NCI-H2171 treated with DMSO at 0.1 percent for 48 hours (cell line): Measurements from ENCODE around the gene P3H4.
A peak's percentile ranks its signal among the peaks of the same experiment; 100 is the strongest.
"Not testable (repeated sequence)": the region's sequence is repeated elsewhere in the genome, so short reads cannot be mapped to it uniquely, and the experiment has no call there.

Source experiments
- DNase-seq: peaks from one replicate; lab custom pipeline; 2025; lab: John Stamatoyannopoulos, UW

Gene P3H4, protein sequence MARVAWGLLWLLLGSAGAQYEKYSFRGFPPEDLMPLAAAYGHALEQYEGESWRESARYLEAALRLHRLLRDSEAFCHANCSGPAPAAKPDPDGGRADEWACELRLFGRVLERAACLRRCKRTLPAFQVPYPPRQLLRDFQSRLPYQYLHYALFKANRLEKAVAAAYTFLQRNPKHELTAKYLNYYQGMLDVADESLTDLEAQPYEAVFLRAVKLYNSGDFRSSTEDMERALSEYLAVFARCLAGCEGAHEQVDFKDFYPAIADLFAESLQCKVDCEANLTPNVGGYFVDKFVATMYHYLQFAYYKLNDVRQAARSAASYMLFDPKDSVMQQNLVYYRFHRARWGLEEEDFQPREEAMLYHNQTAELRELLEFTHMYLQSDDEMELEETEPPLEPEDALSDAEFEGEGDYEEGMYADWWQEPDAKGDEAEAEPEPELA

GRCh38 chr17:41811549-41812380 lies at the start of gene P3H4:
Gene P3H4, minus strand, starts transcription at chr17:41811949. Its CDS starts 34 bp downstream, at chr17:41811915.
- peak; percentile 74 for DNase-seq

- peak; percentile 12 for DNase-seq
Measured at GRCh38 chr17:41860254-41860931, 48.6 kb upstream of the P3H4 start.

GRCh38 chr17:41851382-41851781 lies 39.6 kb upstream of the P3H4 start:
- not testable (repeated sequence) for DNase-seq

DNA sequence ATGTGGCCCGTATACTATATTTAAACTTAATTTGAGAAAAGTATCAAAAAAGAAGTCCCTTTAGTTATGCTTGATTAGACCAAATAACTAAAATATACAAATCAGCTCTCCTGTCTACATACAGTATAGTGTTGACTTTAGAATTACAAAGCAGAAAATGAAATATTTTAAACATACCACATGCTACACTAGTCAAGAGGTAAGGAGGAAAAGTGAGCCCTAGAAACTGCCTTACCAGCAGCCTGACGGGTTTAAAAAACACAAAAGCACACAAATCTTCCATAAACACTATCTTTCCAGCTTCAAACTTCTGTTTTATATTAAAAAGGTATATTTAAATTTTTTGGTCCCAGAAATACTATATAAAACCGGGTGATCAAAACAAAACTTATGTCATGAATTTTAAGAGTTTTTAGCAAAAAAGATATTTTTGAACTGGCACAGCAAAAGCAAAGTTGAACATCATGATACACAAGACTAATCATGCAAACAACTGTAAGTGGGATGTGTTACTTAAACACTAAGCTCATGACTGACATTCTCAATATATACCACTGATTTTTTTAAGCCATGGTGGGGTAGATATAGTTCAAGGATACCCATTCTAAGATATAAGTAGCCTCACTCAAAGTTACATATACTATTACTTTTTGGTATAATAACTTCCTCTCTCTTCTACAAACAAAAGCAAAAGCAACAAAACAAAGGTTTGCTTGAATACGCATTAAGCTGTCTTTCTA lies 37.7 kb upstream of the P3H4 start:
- no peak for DNase-seq

GRCh38 chr17:41848788-41849187 lies 37.0 kb upstream of the P3H4 start:
- DNase-seq: no peak

DNA sequence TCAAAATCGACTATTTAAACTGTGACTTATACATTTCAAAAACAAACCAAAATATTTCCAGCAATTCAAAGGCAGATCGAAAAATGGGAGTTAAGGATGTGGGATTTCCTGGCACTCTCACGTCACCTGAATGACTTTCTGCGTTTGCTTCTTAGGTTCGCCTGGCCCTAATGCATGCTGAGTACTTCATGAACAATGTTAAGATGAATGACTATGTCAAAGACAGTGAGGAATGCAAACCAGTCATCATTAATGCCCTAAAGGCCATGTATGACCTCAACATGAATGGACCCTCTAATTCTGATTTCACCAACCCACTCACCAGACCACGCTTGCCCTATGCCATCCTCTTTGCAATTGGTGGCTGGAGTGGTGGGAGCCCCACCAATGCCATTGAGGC lies 33.2 kb upstream of the P3H4 start:
- no peak for DNase-seq

DNA sequence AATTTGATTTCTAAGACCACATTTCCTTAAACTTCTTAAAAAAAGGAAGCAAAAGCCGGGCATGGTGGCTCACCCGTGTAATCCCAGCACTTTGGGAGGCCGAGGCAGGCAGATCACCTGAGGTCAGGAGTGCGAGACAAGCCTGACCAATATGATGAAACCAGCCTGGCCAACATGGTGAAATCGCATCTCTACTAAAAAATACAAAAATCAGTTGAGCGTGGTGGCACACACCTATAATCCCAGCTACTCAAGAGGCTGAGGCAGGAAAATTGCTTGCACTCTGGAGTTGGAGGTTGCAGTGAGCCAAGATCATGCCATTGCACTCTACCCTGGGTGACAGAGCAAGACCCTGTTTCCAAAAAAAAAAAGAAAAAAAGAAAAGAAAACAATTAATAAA lies 29.0 kb upstream of the P3H4 start:
- DNase-seq: not testable (repeated sequence)

GRCh38 chr17:41839448-41839847 lies 27.7 kb upstream of the P3H4 start:
- DNase-seq: not testable (repeated sequence)

GRCh38 chr17:41837761-41838538 lies 26.2 kb upstream of the P3H4 start, which contains the start of gene KLHL10:
Gene KLHL10, plus strand, starts transcription at chr17:41837825. Its CDS starts 108 bp downstream, at chr17:41837933.
- no peak for DNase-seq

DNA sequence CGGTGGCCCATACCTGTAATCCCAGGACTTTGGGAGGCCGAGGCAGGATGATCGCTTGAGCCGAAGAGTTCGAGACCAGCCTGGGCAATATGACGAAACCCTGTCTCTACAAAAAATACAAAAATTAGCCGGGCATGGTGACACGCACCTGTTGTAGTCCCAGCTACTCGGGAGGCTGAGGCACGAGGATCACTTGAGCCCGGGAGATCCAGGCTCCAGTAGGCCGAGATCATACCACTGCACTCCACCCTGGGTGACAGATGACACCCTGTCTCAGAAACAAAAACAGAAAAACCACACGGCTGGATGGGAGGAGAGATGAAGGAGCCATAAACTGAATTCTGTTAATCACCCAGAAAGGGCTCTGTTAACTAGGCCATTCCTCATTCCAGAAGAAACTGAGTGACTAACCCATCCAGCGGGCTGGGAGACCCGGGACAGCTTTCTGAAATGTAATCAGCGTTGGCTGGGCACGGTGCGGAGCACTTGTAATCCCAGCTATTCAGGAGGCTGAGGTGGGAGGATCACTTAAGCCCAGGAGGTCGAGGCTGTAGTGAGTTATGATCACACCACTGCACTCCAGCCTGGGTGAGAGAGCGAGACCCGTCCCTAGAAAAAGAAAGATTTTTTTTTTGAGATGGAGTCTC lies 24.9 kb upstream of the P3H4 start:
- no peak for DNase-seq

GRCh38 chr17:41835800-41836549 lies 24.2 kb upstream of the P3H4 start, which contains the start of gene NT5C3B:
Gene NT5C3B, minus strand, starts transcription at chr17:41836232. Its CDS starts 39 bp downstream, at chr17:41836193.
- DNase-seq: peak; percentile 56

GRCh38 chr17:41835214-41835799 lies 23.6 kb upstream of the P3H4 start:
- peak; percentile 10 for DNase-seq

GRCh38 chr17:41829961-41830360 lies 18.2 kb upstream of the P3H4 start:
- DNase-seq: not testable (repeated sequence)

DNA sequence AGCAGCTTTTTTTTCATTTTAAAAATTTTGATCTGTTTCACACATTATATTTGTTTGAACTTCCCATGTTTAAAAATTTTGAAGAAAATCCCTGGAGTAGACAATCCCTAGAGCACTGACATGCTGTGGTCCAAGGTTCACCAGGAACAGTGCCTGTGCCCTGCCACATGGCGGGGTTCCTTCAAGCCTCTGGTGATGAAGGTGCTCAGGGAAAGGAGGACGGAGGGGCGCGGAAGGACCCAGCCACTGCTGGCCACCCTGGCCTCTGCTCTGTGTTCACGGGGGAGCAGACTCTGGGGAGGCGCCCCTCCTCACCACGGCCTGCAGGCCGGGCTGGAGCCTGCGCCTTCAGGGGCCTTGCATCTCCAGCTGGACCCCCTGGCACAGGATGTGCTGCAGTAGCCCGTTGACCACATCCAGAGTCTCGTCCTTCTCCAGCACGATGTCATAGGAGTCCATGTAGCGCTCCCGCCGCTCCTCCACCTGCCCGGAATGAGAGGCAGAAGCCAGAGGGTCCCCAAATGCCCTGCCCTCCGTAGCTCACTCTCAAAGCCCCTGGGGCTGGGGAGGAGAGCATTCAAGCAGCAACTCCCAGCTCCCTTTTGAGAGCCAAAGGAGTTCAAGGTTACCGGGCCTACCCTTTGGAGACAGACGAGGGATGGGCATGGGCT lies 13.6 kb upstream of the P3H4 start:
- DNase-seq: no peak

GRCh38 chr17:41824086-41824485 lies 12.3 kb upstream of the P3H4 start:
- no peak for DNase-seq

DNA sequence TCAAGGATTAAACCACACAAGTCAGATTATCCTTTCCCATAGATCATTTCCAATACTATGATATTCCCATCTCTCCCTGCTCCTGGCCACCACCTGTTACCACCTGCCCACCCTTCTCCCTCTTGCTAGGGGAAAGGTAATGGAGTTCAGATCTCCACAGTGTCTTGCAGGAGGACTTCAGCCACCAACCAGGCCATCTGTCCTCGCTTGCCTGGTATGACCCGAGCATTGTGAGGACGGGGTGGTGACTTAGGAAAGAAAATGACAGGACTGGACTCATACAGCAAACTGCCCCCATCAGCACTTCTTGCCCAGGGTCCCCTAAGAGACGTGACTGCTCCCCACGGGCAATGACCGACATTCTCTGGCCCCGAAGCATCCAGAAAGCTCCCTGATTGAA lies 11.8 kb upstream of the P3H4 start:
- DNase-seq: no peak

DNA sequence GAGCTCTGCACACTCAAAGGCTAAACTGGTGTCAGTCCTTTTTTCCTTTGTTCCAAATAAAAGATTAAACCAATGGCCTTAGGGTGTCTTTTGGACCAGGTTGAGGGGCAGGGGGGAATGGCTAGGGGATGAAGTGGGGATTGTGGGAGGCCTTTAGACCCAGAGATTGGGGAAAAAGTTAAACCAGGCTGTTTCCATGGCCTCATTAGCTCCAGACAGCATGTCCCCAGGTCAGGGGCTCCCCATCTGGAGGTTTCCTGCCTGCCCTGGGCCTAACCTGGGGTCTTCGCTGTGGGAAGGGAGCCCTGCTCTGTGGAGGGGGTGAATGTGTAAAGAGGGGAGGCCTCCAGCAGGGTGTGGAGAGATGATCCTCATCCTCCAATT lies 11.4 kb upstream of the P3H4 start:
- DNase-seq: no peak
